HG03354 (cell line): ENCODE data around the gene MTHFR.

Source experiments
- ATAC-seq: cut with Tn5 transposase; IDR thresholded peaks from one replicate; pipeline ENCODE4 v1.9.1; 2021; ENCODE audit warnings: mild to moderate bottlenecking; ENCODE audit not compliant: unreplicated experiment, poor library complexity, severe bottlenecking

MTHFR gene

DNA sequence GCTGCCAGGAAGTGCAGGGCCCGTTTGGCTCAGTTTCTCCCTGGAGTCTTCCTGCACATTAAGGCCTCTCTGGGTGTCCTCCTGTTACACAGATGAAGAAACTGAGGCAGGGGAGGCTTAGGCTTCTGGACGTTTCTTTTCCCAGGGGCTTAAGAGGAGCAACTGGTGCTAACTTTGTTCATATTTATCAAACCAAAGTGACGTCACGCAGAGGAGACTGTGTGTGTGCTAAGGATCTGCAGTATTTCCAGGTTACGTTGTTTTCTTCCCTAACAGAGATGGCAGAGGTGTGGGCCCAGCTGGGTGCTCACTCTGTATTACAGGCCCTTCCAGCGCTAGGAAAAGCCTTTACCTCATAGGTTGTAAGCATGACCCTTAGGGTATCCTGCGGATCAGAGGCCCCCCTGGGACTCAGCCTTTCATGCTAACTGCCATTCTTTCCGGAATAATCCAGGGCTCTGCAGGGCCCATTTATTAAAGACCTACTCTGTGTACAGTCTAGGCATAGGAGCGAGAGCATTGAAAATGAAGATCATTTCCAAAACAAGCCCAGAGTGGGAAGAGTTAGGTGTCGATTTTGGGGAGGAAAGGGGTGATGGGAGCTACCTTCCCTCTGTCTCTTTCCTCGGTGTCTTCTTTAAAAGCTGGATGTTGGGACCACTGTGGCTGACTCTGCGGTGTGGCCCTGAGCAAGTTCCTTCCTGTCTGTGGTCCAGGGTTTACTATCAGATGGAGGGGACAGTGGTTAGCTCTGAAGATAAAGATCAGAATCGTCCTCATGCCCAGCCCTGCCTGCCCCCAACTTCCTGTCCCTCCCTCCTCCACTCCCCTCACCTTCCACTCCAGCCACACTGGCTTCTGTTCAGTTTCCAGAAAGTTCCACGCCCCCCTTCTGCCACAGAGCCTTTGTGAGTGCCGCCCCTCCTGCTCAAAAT is 65.2 kb downstream of the MTHFR start:
- ATAC-seq = no peak

- no peak for ATAC-seq
Measured at GRCh38 chr1:11738783-11739182, 67.0 kb downstream of the MTHFR start.

DNA sequence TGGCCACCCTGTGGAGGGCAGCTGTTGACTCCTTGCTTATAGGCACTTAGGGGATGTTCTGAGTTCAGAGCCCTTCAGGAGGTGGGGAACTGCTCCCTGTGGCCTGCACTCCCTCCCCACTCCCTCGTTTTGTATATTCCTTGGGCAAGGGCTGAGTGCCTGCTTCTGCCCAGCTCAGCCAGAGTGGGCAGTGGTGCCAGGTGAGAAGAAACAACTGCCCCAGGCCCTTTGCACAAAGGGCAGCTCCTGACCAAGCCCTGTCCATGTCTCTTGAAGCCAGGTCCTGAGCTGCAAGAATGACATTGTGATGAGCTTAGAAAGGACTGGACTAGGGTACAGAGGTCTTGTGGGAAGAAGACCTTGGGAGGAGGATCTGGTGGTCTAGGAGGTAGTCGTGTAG is 67.7 kb downstream of the MTHFR start:
- no peak for ATAC-seq

- ATAC-seq = peak; percentile 49
Measured at GRCh38 chr1:11736746-11737639, 68.8 kb downstream of the MTHFR start.

DNA sequence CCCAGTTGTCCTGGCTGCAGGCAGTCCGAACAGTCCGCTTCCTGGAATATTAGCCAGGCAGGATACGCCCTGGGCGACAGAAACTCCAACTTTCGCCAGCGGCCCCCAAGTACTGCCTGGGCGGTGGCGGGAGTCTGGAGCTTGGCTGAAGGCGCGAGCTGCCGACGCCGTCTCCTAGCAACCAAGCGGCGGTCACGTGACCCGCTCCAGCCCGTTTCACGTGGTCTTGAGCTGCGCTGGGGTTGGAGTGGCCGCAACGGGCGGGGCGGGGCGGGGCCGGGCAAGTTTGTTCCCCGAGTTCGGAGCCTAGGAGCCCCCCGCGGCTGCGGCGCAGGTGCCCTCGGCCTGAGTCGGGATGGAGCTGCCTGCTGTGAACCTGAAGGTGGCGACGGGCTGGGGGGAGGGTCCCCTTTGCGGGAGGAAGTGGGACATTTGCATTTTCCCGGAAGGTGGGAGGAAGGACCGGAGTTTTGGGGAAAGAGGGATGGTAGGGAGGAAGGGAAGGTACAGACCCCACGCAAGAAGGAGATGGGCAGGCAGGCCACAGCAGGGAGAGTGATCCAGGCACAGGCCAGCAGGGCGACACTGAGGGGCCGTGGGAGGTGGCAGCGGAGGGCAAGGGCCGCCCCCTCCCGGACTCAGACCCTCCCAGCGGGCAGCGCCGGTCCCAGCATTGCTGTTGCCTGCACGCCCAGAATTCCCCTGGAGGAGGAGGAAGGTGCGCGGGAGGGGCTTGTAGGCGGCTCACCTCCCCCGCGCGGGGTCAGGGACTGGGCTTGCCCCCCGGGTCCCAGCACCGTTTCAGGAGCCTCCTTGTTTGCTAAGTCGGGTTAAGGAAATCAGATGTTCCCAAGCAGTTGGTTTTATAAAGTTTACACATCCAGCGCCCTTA is 69.7 kb downstream of the MTHFR start, which contains the start of gene AGTRAP:
Gene AGTRAP (plus strand): TSS at position 283 of the 892 bp plus-strand sequence. CDS start 73 bp downstream, at position 356.
- peak; percentile 68 for ATAC-seq
